ENCODE data around the gene IDI1. TPM values are rescaled to one million over a fixed set of nuclear protein-coding genes. Genes with fewer than 3 reads are reported as not detected.

The IDI1 gene
- polyA plus RNA-seq, 1 of the 3 experiments (the other 2 are of a cell fraction), result 15.9 TPM

GRCh38 chr10:1026578-1026977 is 22.3 kb downstream of the IDI1 start:
- no peak overlapping the region for H3K4me2 ChIP-seq
- H3F3A ChIP-seq (replicated peaks; ENCODE audit: insufficient read depth), result no peaks in the 10 kb centered on the region
- H3K79me2 ChIP-seq (ENCODE audit: insufficient read depth), result no peaks in the 10 kb centered on the region
- TF ChIP-seq SIN3A (IDR thresholded peaks at IDR 0.05; ENCODE audit: borderline replicate concordance, low read depth, low read length) (no peak), ELF1 (IDR thresholded peaks at IDR 0.05) (no peak), TCF12 (IDR thresholded peaks at IDR 0.05) (no peak), NFIC (IDR thresholded peaks at IDR 0.05; ENCODE audit: borderline replicate concordance) (no peak), TAF1 (IDR thresholded peaks at IDR 0.05; ENCODE audit: borderline replicate concordance, low read depth, low read length) (no peak), EZH2phosphoT487 (IDR thresholded peaks at IDR 0.05; ENCODE audit: borderline replicate concordance, low read depth) (no peak), FOSL2 (IDR thresholded peaks at IDR 0.05; ENCODE audit: borderline replicate concordance, low read depth) (no peak), RAD21 (IDR thresholded peaks at IDR 0.05; ENCODE audit: low read length) (no peak)
- TF ChIP-seq, protein P1, sequence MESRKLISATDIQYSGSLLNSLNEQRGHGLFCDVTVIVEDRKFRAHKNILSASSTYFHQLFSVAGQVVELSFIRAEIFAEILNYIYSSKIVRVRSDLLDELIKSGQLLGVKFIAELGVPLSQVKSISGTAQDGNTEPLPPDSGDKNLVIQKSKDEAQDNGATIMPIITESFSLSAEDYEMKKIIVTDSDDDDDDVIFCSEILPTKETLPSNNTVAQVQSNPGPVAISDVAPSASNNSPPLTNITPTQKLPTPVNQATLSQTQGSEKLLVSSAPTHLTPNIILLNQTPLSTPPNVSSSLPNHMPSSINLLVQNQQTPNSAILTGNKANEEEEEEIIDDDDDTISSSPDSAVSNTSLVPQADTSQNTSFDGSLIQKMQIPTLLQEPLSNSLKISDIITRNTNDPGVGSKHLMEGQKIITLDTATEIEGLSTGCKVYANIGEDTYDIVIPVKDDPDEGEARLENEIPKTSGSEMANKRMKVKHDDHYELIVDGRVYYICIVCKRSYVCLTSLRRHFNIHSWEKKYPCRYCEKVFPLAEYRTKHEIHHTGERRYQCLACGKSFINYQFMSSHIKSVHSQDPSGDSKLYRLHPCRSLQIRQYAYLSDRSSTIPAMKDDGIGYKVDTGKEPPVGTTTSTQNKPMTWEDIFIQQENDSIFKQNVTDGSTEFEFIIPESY (IDR thresholded peaks at IDR 0.05; ENCODE audit: borderline replicate concordance, low read depth), result no peak
- peaks cover 0 to 3% of the 10 kb centered on the region in 2 experiments; a peak in 2 of 4 replicates for H3K4me1 ChIP-seq (ENCODE audit: control insufficient read depth in 1 of 2, insufficient read depth in 2 of 2, low read depth in 1 of 2, low read length in 1 of 2)
- H3K4me3 ChIP-seq (ENCODE audit: low read depth in 2 of 2, low read length in 1 of 2), result no peak overlapping the region
- H3K27ac ChIP-seq (ENCODE audit: low read depth in 2 of 2, low read length in 1 of 2), result no peak overlapping the region
- H3K9ac ChIP-seq, result no peak overlapping the region
- CTCF ChIA-PET, result no interaction called here
- H4K20me1 ChIP-seq (ENCODE audit: insufficient read depth), result no peaks in the 10 kb centered on the region
- no peak for DNase-seq
- H3K27me3 ChIP-seq (ENCODE audit: insufficient read depth), result no peaks in the 10 kb centered on the region
- no peaks in the 10 kb centered on the region for H3K9me3 ChIP-seq
- POLR2A ChIA-PET, result no interaction called here
- 95% methylated on average over 6 of the region's 6 CpGs for WGBS (ENCODE audit: low lambda C conversion rate)
- H3K36me3 ChIP-seq (replicated peaks in 1 of 2; ENCODE audit: control insufficient read depth in 1 of 2, insufficient read depth in 2 of 2, low read length in 1 of 2), result peaks cover 0 to 3% of the 10 kb centered on the region in 2 experiments
- no peaks in the 10 kb centered on the region for H3K9me2 ChIP-seq
- H2AFZ ChIP-seq (ENCODE audit: low read depth), result no peak overlapping the region

- Histone ChIP-seq H2AFZ (ENCODE audit: low read depth) (no peak within 1 kb of the TSS), H4K20me1 (ENCODE audit: insufficient read depth) (no peaks in the 10 kb centered on the region), H3K4me1 (ENCODE audit: control insufficient read depth in 1 of 2, insufficient read depth in 2 of 2, low read depth in 1 of 2, low read length in 1 of 2) (peaks cover 0 to 3% of the 10 kb centered on the region in 2 experiments; a peak in 2 of 4 replicates), H3K36me3 (replicated peaks in 1 of 2; ENCODE audit: control insufficient read depth in 1 of 2, insufficient read depth in 2 of 2, low read length in 1 of 2) (peaks cover 0 to 2% of the 10 kb centered on the region in 2 experiments), H3K9ac (no peak within 1 kb of the TSS), H3K9me2 (no peaks in the 10 kb centered on the region), H3K9me3 (no peaks in the 10 kb centered on the region), H3K27me3 (ENCODE audit: insufficient read depth) (no peaks in the 10 kb centered on the region), H3F3A (replicated peaks; ENCODE audit: insufficient read depth) (no peaks in the 10 kb centered on the region), H3K79me2 (ENCODE audit: insufficient read depth) (no peaks in the 10 kb centered on the region), H3K4me2 (no peak within 1 kb of the TSS), H3K4me3 (ENCODE audit: low read depth in 2 of 2, low read length in 1 of 2) (no peak within 1 kb of the TSS), H3K27ac (ENCODE audit: low read depth in 2 of 2, low read length in 1 of 2) (no peak within 1 kb of the TSS)
- DNase-seq, result no peak
- 57% methylated on average over 1 of the region's 1 CpG for WGBS (ENCODE audit: low lambda C conversion rate)
- CTCF ChIA-PET, result interaction anchor here (0.7 kb wide), 1 partner anchor 36 kb away, joined by 4 read pairs; no protein-coding TSS in a partner anchor
- POLR2A ChIA-PET, result no interaction called here
- no peak for TF ChIP-seq RAD21 (IDR thresholded peaks at IDR 0.05; ENCODE audit: low read length)
- TF ChIP-seq PBX3 (IDR thresholded peaks at IDR 0.05), result no peak
- no peak for TF ChIP-seq FOXJ3 (CRISPR knock-in tag; IDR thresholded peaks at IDR 0.05)
- no peak for TF ChIP-seq MAX (IDR thresholded peaks at IDR 0.05; ENCODE audit: low read depth)
- TF ChIP-seq RXRA (IDR thresholded peaks at IDR 0.05; ENCODE audit: borderline replicate concordance, low read depth), result no peak
- no peak for TF ChIP-seq RCOR1 (IDR thresholded peaks at IDR 0.05; ENCODE audit: low read length)
- TF ChIP-seq FOSL2 (IDR thresholded peaks at IDR 0.05; ENCODE audit: borderline replicate concordance, low read depth), result no peak
- TF ChIP-seq, protein P2, sequence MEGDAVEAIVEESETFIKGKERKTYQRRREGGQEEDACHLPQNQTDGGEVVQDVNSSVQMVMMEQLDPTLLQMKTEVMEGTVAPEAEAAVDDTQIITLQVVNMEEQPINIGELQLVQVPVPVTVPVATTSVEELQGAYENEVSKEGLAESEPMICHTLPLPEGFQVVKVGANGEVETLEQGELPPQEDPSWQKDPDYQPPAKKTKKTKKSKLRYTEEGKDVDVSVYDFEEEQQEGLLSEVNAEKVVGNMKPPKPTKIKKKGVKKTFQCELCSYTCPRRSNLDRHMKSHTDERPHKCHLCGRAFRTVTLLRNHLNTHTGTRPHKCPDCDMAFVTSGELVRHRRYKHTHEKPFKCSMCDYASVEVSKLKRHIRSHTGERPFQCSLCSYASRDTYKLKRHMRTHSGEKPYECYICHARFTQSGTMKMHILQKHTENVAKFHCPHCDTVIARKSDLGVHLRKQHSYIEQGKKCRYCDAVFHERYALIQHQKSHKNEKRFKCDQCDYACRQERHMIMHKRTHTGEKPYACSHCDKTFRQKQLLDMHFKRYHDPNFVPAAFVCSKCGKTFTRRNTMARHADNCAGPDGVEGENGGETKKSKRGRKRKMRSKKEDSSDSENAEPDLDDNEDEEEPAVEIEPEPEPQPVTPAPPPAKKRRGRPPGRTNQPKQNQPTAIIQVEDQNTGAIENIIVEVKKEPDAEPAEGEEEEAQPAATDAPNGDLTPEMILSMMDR (IDR thresholded peaks at IDR 0.05), result no peak
- TF ChIP-seq ELF1 (IDR thresholded peaks at IDR 0.05), result no peak
- TF ChIP-seq, protein P3, sequence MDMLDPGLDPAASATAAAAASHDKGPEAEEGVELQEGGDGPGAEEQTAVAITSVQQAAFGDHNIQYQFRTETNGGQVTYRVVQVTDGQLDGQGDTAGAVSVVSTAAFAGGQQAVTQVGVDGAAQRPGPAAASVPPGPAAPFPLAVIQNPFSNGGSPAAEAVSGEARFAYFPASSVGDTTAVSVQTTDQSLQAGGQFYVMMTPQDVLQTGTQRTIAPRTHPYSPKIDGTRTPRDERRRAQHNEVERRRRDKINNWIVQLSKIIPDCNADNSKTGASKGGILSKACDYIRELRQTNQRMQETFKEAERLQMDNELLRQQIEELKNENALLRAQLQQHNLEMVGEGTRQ (IDR thresholded peaks at IDR 0.05; ENCODE audit: borderline replicate concordance, low read depth, low read length), result no peak
- TF ChIP-seq TAF1 (IDR thresholded peaks at IDR 0.05; ENCODE audit: borderline replicate concordance, low read depth, low read length), result no peak
- no peak for TF ChIP-seq EP300 (IDR thresholded peaks at IDR 0.05; ENCODE audit: borderline replicate concordance in 1 of 2, low read depth in 1 of 2, low read length in 1 of 2)
- TF ChIP-seq POLR2AphosphoS5 (IDR thresholded peaks at IDR 0.05; ENCODE audit: low read depth, low read length), result no peak
- TF ChIP-seq YY1 (IDR thresholded peaks at IDR 0.05; ENCODE audit: low read depth), result no peak
- no peak for TF ChIP-seq NRF1 (IDR thresholded peaks at IDR 0.05; ENCODE audit: low read depth, low read length)
These were observed 23.2 kb downstream of the IDI1 start, which contains the start of gene IDI2 for GRCh38 chr10:1025683-1026082. IDI2 (minus strand) TSS chr10:1025859; CDS start chr10:1024723, 1,136 bp downstream.
